GM23338 (cell line): ENCODE results near the gene MED12L. TPM values are rescaled to one million over a fixed set of nuclear protein-coding genes. Genes with fewer than 3 reads are reported as not detected.

Experiments
- ATAC-seq: fragments of 200-7000 bp; cut with Tn5 transposase; 3 replicates; pipeline ENCODE4 v1.9.1; 2020
- DNase-seq: peaks from one replicate; pipeline ENCODE4 v3.0.0-alpha.2; 2015; ENCODE audit warnings: low spot score
- H2AFZ ChIP-seq: fragments of 200-600 bp; sonication (generic); 2 replicates; pipeline ENCODE4 v1.8.0; 2016; ENCODE audit warnings: antibody characterized with exemption, mild to moderate bottlenecking, moderate library complexity
- H3F3A ChIP-seq: fragments of 200-600 bp; sonication (generic); replicated peaks from 2 replicates; pipeline ENCODE4 v1.8.0; 2017; ENCODE audit warnings: antibody characterized with exemption, mixed run types, low read depth
- H3K27ac ChIP-seq: fragments of 200-600 bp; sonication (generic); 2 replicates; pipeline ENCODE4 v1.6.1; 2016; ENCODE audit warnings: low read depth
- H3K27me3 ChIP-seq: fragments of 200-600 bp; sonication (generic); 2 replicates; pipeline ENCODE4 v1.8.0; 2016; ENCODE audit warnings: mild to moderate bottlenecking, mixed run types, moderate library complexity; ENCODE audit not compliant: insufficient read depth
- H3K36me3 ChIP-seq: fragments of 200-600 bp; sonication (generic); 2 replicates; pipeline ENCODE4 v1.8.0; 2016; ENCODE audit warnings: mild to moderate bottlenecking; ENCODE audit not compliant: insufficient read depth
- H3K4me1 ChIP-seq: fragments of 200-600 bp; sonication (generic); 2 replicates; pipeline ENCODE4 v1.8.0; 2016; ENCODE audit warnings: mild to moderate bottlenecking, moderate library complexity; ENCODE audit not compliant: insufficient read depth
- H3K4me2 ChIP-seq: fragments of 200-600 bp; sonication (generic); 2 replicates; pipeline ENCODE4 v1.7.1; 2017; ENCODE audit warnings: mixed run types
- H3K4me3 ChIP-seq: fragments of 200-600 bp; sonication (generic); 2 replicates; pipeline ENCODE4 v1.6.1; 2016; ENCODE audit warnings: mixed run types
- H3K79me2 ChIP-seq: fragments of 200-600 bp; sonication (generic); replicated peaks from 2 replicates; pipeline ENCODE4 v1.8.0; 2017; ENCODE audit warnings: mild to moderate bottlenecking; ENCODE audit not compliant: insufficient read depth
- H3K9me2 ChIP-seq: fragments of 200-600 bp; sonication (generic); 2 replicates; pipeline ENCODE4 v1.8.0; 2017; ENCODE audit not compliant: insufficient read depth
- H4K20me1 ChIP-seq: fragments of 200-600 bp; sonication (generic); replicated peaks from 2 replicates; pipeline ENCODE4 v1.8.0; 2017; ENCODE audit warnings: mild to moderate bottlenecking; ENCODE audit not compliant: insufficient read depth
- H3K27ac Mint-ChIP-seq: 2 replicates; pipeline ENCODE4 v1.8.0; 2020; ENCODE audit warnings: inconsistent platforms, mild to moderate bottlenecking, moderate library complexity, mixed read lengths
- H3K27me3 Mint-ChIP-seq: 3 replicates; pipeline ENCODE4 v1.8.0; 2022; ENCODE audit warnings: low read depth, mild to moderate bottlenecking, moderate library complexity, mixed read lengths, inconsistent platforms; ENCODE audit not compliant: insufficient read depth, poor library complexity
- H3K36me3 Mint-ChIP-seq: 3 replicates; pipeline ENCODE4 v1.8.0; 2021; ENCODE audit warnings: low read depth, mild to moderate bottlenecking, inconsistent platforms, moderate library complexity, mixed read lengths
- H3K4me1 Mint-ChIP-seq: 3 replicates; pipeline ENCODE4 v1.8.0; 2020; ENCODE audit warnings: mild to moderate bottlenecking, inconsistent platforms, mixed read lengths
- H3K4me3 Mint-ChIP-seq: 3 replicates; pipeline ENCODE4 v1.8.0; 2021; ENCODE audit warnings: moderate library complexity, mild to moderate bottlenecking, inconsistent platforms, mixed read lengths
- H3K9me3 Mint-ChIP-seq: 3 replicates; pipeline ENCODE4 v1.8.0; 2020; ENCODE audit warnings: moderate library complexity, mild to moderate bottlenecking, inconsistent platforms, mixed read lengths
- CTCF ChIP-seq, 2 experiments: fragments of 200-600 bp in 1 of 2; sonication (generic) in 1 of 2; conservative IDR thresholded peaks; 2 replicates each; pipeline versions ENCODE4 v1.5.1 to v1.6.1; 2016 to 2017; ENCODE audit warnings: antibody characterized with exemption in 2 of 2, low read depth in 2 of 2, mild to moderate bottlenecking in 2 of 2, moderate library complexity in 1 of 2
- ETS1 ChIP-seq: IDR thresholded peaks from 2 replicates; pipeline ENCODE4 v1.6.1; 2016; ENCODE audit warnings: antibody characterized with exemption
- EZH2 ChIP-seq: fragments of 200-600 bp; sonication (generic); IDR thresholded peaks from one replicate; pipeline ENCODE4 v1.8.0; 2017; ENCODE audit warnings: antibody characterized with exemption, mild to moderate bottlenecking, low read depth; ENCODE audit not compliant: unreplicated experiment
- EZH2phosphoT487 ChIP-seq: fragments of 200-600 bp; sonication (generic); IDR thresholded peaks from one replicate; pipeline ENCODE4 v1.8.1; 2018; ENCODE audit warnings: antibody characterized with exemption; ENCODE audit not compliant: unreplicated experiment
- JUNB ChIP-seq: IDR thresholded peaks from one replicate; pipeline ENCODE4 v1.6.1; 2016; ENCODE audit warnings: antibody characterized with exemption; ENCODE audit not compliant: unreplicated experiment
- NANOG ChIP-seq: IDR thresholded peaks from 2 replicates; pipeline ENCODE4 v1.6.1; 2016; ENCODE audit warnings: antibody characterized with exemption, borderline replicate concordance
- POLR2AphosphoS5 ChIP-seq: IDR thresholded peaks from 2 replicates; pipeline ENCODE4 v1.6.1; 2016; ENCODE audit warnings: antibody characterized with exemption, low read depth
- REST ChIP-seq: IDR thresholded peaks from one replicate; pipeline ENCODE4 v1.6.1; 2018; ENCODE audit warnings: antibody characterized with exemption; ENCODE audit not compliant: unreplicated experiment
- STAT1 ChIP-seq: IDR thresholded peaks from one replicate; pipeline ENCODE4 v1.6.1; 2016; ENCODE audit warnings: antibody characterized with exemption; ENCODE audit not compliant: unreplicated experiment
- ZNF331 ChIP-seq: fragments of 250-450 bp; sonication (Bioruptor Pico); IDR thresholded peaks from 2 replicates; pipeline ENCODE4 v1.5.0; 2020; ENCODE audit warnings: low read depth, mild to moderate bottlenecking, moderate library complexity
- ZNF462 ChIP-seq: fragments of 250-450 bp; sonication (Bioruptor Pico); IDR thresholded peaks from 2 replicates; pipeline ENCODE4 v1.5.0; 2020; ENCODE audit warnings: mild to moderate bottlenecking, moderate library complexity
- polyA plus RNA-seq: library from polyadenylated mRNA; unstranded; fragments of >200 nt; fragmentation: Nextera tagmentation; extraction: Ambion mirVana; gene quantifications from 2 replicates; pipeline ENCODE4 v1.2.1, GENCODE V29; 2016
- total RNA-seq: library from RNA; depleted of rRNA; stranded (reverse); fragments of >200 nt; shearing (Covaris generic); gene quantifications from 2 replicates; pipeline ENCODE4 v1.2.3, GENCODE V29; 2014

Gene MED12L
- total and polyA plus RNA-seq, 2 experiments from 2014 or later: 5.7 to 25.0 TPM

GRCh38 chr3:151319628-151320027 lies 234.2 kb downstream of the MED12L start:
- Histone ChIP-seq H3K27me3 (no peaks in the 10 kb centered on the region), H3K9me2 (peaks cover 3% of the 10 kb centered on the region; the same call in 1 of the 2 replicates), H2AFZ (no peak overlapping the region), H3K4me2 (no peak overlapping the region), H3K79me2 (no peaks in the 10 kb centered on the region), H4K20me1 (no peaks in the 10 kb centered on the region), H3K4me3 (no peak overlapping the region), H3K4me1 (peaks cover 32% of the 10 kb centered on the region), H3K27ac (no peak overlapping the region), H3F3A (no peaks in the 10 kb centered on the region), H3K36me3 (no peaks in the 10 kb centered on the region)
- H3K27ac Mint-ChIP-seq: no peak overlapping the region
- ATAC-seq: no peak
- DNase-seq: no peak
- no peak for TF ChIP-seq STAT1
- TF ChIP-seq CTCF (conservative IDR thresholded peaks at IDR 0.05; ENCODE audit: low read depth in 2 of 2): no peak
- TF ChIP-seq JUNB: no peak
- TF ChIP-seq POLR2AphosphoS5: no peak
- no peak for TF ChIP-seq ZNF331 (CRISPR knock-in tag)
- TF ChIP-seq ZNF462 (CRISPR knock-in tag): no peak
- no peak for TF ChIP-seq NANOG
- no peak for TF ChIP-seq REST
- TF ChIP-seq ETS1: no peak
- TF ChIP-seq EZH2phosphoT487: no peak
- no peak for TF ChIP-seq EZH2
- no peak overlapping the region for H3K4me3 Mint-ChIP-seq
- peaks cover 33% of the 10 kb centered on the region for H3K4me1 Mint-ChIP-seq
- no peaks in the 10 kb centered on the region for H3K27me3 Mint-ChIP-seq
- peaks cover 4% of the 10 kb centered on the region; the same call in 1 of the 3 replicates for H3K36me3 Mint-ChIP-seq
- no peaks in the 10 kb centered on the region for H3K9me3 Mint-ChIP-seq
